Epithelial cell of esophagus (primary cell): Measurements from ENCODE around the gene KCNH5.

Experiments used
- DNase-seq: peaks from one replicate; pipeline ENCODE4 v3.0.0; 2010; ENCODE audit warnings: low read depth
- H3K4me3 ChIP-seq: 2 replicates; pipeline ENCODE4 v1.5.1; 2011; ENCODE audit warnings: mild to moderate bottlenecking, low read length, control low read depth
- CTCF ChIP-seq: IDR thresholded peaks from 2 replicates; pipeline ENCODE4 v1.5.1; 2011; ENCODE audit warnings: low read depth, mild to moderate bottlenecking, low read length, control low read depth, inconsistent platforms; ENCODE audit not compliant: insufficient read depth; ENCODE audit errors: missing control alignments

The KCNH5 gene

GRCh38 chr14:62908506-62908905 lies 136.8 kb downstream of the KCNH5 start:
- TF ChIP-seq CTCF: no peak
- DNase-seq: no peak
- no peak overlapping the region for H3K4me3 ChIP-seq

DNA sequence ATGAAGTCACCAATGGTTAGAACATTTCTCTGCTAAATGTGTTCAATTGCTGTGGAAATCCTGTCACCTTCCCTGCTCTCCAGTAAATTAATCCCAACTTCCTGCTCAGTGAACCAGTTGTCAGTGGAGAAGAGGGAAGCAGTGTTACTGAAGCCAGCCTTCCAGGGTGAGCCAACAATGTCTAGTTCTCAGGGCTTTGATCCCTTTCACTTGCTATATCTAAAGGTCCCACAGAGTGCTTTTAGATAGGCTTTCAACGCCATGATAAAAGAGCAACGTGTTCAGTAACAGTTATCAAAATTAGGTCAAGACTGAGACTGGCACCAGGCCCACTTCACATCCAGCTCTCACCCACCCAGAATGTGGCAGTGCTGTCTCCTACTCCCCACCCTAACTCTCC lies 139.7 kb downstream of the KCNH5 start:
- TF ChIP-seq CTCF: no peak
- DNase-seq: no peak

GRCh38 chr14:62897771-62898170 lies 147.5 kb downstream of the KCNH5 start:
- no peak for DNase-seq
- no peak for TF ChIP-seq CTCF
- no peak overlapping the region for H3K4me3 ChIP-seq

More for the DNA sequence above, 139.7 kb downstream of the KCNH5 start:
- no peak overlapping the region for H3K4me3 ChIP-seq

- H3K4me3 ChIP-seq: no peak overlapping the region
- no peak for DNase-seq
- TF ChIP-seq CTCF: no peak
Observed at GRCh38 chr14:62896932-62897456, 148.3 kb downstream of the KCNH5 start.

GRCh38 chr14:62894736-62895135 lies 150.5 kb downstream of the KCNH5 start:
- no peak for DNase-seq
- H3K4me3 ChIP-seq: no peak overlapping the region
- no peak for TF ChIP-seq CTCF

- no peak for TF ChIP-seq CTCF
- H3K4me3 ChIP-seq: no peak overlapping the region
- DNase-seq: no peak
Observed at GRCh38 chr14:62889364-62889763, 155.9 kb downstream of the KCNH5 start.

GRCh38 chr14:62886461-62886860 lies 158.8 kb downstream of the KCNH5 start:
- DNase-seq: no peak
- TF ChIP-seq CTCF: no peak
- no peak overlapping the region for H3K4me3 ChIP-seq
